Fibroblast of the aortic adventitia (primary cell): ENCODE results near the gene TMEM42. TPM values are rescaled to one million over a fixed set of nuclear protein-coding genes. Genes with fewer than 3 reads are reported as not detected.

Experiments
- DNase-seq: peaks from one replicate; pipeline ENCODE4 v3.0.0-alpha.2; 2010; ENCODE audit warnings: low read depth
- H3K4me3 ChIP-seq: 2 replicates; pipeline ENCODE4 v1.5.1; 2011; ENCODE audit warnings: low read depth, mild to moderate bottlenecking, control low read depth, low read length, moderate library complexity
- CTCF ChIP-seq: IDR thresholded peaks from 2 replicates; pipeline ENCODE4 v1.5.1; 2011; ENCODE audit warnings: mild to moderate bottlenecking, low read length, control low read depth, inconsistent platforms; ENCODE audit not compliant: insufficient read depth
- total RNA-seq: library from RNA; depleted of rRNA; stranded (reverse); fragments of >200 nt; gene quantifications from 2 replicates; pipeline ENCODE4 v1.2.3, GENCODE V29; 2012; ENCODE audit warnings: low replicate concordance

TMEM42 gene
- total RNA-seq, 1 donor = 13.7 TPM

GRCh38 chr3:44896440-44896839, 34.7 kb downstream of the TMEM42 start:
- no peak for TF ChIP-seq CTCF
- no peak for DNase-seq

GRCh38 chr3:44899683-44900367, 38.1 kb downstream of the TMEM42 start:
- no peak overlapping the region for H3K4me3 ChIP-seq
- DNase-seq = no peak
- no peak for TF ChIP-seq CTCF

More at GRCh38 chr3:44896440-44896839, 34.7 kb downstream of the TMEM42 start:
- H3K4me3 ChIP-seq = no peak overlapping the region

GRCh38 chr3:44902628-44903027, 40.9 kb downstream of the TMEM42 start:
- peak; percentile 41 for DNase-seq
- TF ChIP-seq CTCF = no peak
- H3K4me3 ChIP-seq = no peak overlapping the region

GRCh38 chr3:44903314-44903713, 41.6 kb downstream of the TMEM42 start:
- TF ChIP-seq CTCF = no peak
- no peak for DNase-seq
- no peak overlapping the region for H3K4me3 ChIP-seq

GRCh38 chr3:44903751-44904150, 42.0 kb downstream of the TMEM42 start:
- no peak for TF ChIP-seq CTCF
- H3K4me3 ChIP-seq = no peak overlapping the region
- DNase-seq = no peak

GRCh38 chr3:44905446-44906157, 43.9 kb downstream of the TMEM42 start:
- DNase-seq = no peak
- TF ChIP-seq CTCF = no peak
- no peak overlapping the region for H3K4me3 ChIP-seq
